Measurements from ENCODE around the gene LBP.
A peak's percentile ranks its signal among the peaks of the same experiment; 100 is the strongest.

The LBP gene

DNA sequence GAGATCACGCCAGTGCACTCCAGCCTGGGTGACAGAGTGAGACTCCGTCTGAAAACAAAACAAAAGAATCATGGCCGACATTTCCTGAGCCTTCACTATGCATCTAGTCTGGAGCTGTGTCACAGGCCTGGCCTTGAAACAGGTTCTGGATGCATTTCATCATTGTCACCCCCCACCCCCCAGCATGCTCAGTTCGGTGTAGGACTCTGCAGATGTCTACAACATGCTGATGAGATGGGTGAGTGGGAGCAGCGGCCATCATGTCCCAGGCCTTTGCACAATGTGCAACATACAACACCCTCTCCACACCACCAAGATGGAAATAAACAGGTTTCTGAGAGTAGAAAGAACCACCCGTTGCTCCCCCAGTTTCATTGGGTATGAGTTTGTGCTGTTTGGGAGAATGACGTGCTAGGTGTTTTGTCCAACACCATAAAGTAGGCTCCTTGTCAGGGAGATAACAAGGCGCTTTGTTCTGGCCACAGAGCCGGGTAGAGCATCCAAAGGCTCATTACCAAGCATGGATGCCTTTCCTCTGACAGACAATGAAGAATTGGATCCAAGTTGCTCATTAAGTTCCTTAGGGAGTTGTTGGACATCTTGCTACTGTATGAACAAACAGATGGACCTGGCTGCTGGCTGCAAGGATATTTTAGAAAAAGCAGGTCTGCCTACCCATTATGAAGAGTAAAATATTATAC lies 66.7 kb downstream of the LBP start:
- Histone ChIP-seq H3K79me2 (ENCODE audit: insufficient read depth, low read length) (no peaks in the 10 kb centered on the region), H3K27ac (ENCODE audit: low read length) (no peak overlapping the region), H3K4me1 (ENCODE audit: insufficient read depth, low read length) (no peaks in the 10 kb centered on the region), H3K9me3 (ENCODE audit: insufficient read depth, low read length, severe bottlenecking) (no peaks in the 10 kb centered on the region), H3K36me3 (ENCODE audit: insufficient read depth, low read length) (peaks cover 42% of the 10 kb centered on the region; the same call in 1 of the 2 replicates), H3K4me2 (ENCODE audit: insufficient read depth, low read length) (no peak overlapping the region), H3K4me3 (ENCODE audit: low read depth in 1 of 2, low read length in 2 of 2) (no peak overlapping the region), H2AFZ (ENCODE audit: low read depth, low read length) (no peak overlapping the region), H4K20me1 (ENCODE audit: insufficient read depth, low read length) (no peaks in the 10 kb centered on the region; the same call in 1 of the 2 replicates), H3K9ac (ENCODE audit: low read depth, low read length) (no peak overlapping the region), H3K27me3 (ENCODE audit: insufficient read depth, low read length, poor library complexity) (no peaks in the 10 kb centered on the region)
- DNase-seq (peak; percentile 2), ATAC-seq (ENCODE audit: insufficient read depth, low read depth) (no peak)
- TF ChIP-seq, protein P1, sequence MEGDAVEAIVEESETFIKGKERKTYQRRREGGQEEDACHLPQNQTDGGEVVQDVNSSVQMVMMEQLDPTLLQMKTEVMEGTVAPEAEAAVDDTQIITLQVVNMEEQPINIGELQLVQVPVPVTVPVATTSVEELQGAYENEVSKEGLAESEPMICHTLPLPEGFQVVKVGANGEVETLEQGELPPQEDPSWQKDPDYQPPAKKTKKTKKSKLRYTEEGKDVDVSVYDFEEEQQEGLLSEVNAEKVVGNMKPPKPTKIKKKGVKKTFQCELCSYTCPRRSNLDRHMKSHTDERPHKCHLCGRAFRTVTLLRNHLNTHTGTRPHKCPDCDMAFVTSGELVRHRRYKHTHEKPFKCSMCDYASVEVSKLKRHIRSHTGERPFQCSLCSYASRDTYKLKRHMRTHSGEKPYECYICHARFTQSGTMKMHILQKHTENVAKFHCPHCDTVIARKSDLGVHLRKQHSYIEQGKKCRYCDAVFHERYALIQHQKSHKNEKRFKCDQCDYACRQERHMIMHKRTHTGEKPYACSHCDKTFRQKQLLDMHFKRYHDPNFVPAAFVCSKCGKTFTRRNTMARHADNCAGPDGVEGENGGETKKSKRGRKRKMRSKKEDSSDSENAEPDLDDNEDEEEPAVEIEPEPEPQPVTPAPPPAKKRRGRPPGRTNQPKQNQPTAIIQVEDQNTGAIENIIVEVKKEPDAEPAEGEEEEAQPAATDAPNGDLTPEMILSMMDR (IDR thresholded peaks at IDR 0.05; ENCODE audit: borderline replicate concordance, extremely low read depth, low read length, poor library complexity, severe bottlenecking): no peak
- TF ChIP-seq EZH2 (IDR thresholded peaks at IDR 0.05; ENCODE audit: borderline replicate concordance, low read depth, low read length, severe bottlenecking): no peak

- ATAC-seq (ENCODE audit: insufficient read depth, low read depth): no peak
- no peaks in the 10 kb centered on the region for H3K27me3 ChIP-seq (ENCODE audit: insufficient read depth, low read length, poor library complexity)
- no peak for TF ChIP-seq EZH2 (IDR thresholded peaks at IDR 0.05; ENCODE audit: borderline replicate concordance, low read depth, low read length, severe bottlenecking)
- TF ChIP-seq, protein P1 (IDR thresholded peaks at IDR 0.05; ENCODE audit: borderline replicate concordance, extremely low read depth, low read length, poor library complexity, severe bottlenecking): no peak
Observed at GRCh38 chr20:38414769-38415450, 68.6 kb downstream of the LBP start.

GRCh38 chr20:38418509-38419204 lies 72.4 kb downstream of the LBP start:
- no peak overlapping the region for H3K4me2 ChIP-seq (ENCODE audit: insufficient read depth, low read length)
- H4K20me1 ChIP-seq (ENCODE audit: insufficient read depth, low read length): peaks cover 46% of the 10 kb centered on the region
- no peaks in the 10 kb centered on the region for H3K9me3 ChIP-seq (ENCODE audit: insufficient read depth, low read length, severe bottlenecking)
- peaks cover 18% of the 10 kb centered on the region; the same call in 1 of the 2 replicates for H3K79me2 ChIP-seq (ENCODE audit: insufficient read depth, low read length)
- H3K9ac ChIP-seq (ENCODE audit: low read depth, low read length): no peak overlapping the region
- peaks cover 78% of the 10 kb centered on the region for H3K36me3 ChIP-seq (ENCODE audit: insufficient read depth, low read length)
- ATAC-seq (ENCODE audit: insufficient read depth, low read depth): peak; percentile 26
- TF ChIP-seq, protein P1 (IDR thresholded peaks at IDR 0.05; ENCODE audit: borderline replicate concordance, extremely low read depth, low read length, poor library complexity, severe bottlenecking): no peak
- no peak for TF ChIP-seq EZH2 (IDR thresholded peaks at IDR 0.05; ENCODE audit: borderline replicate concordance, low read depth, low read length, severe bottlenecking)
- H3K27ac ChIP-seq (ENCODE audit: low read length): no peak overlapping the region
- no peak overlapping the region for H3K4me3 ChIP-seq (ENCODE audit: low read depth in 1 of 2, low read length in 2 of 2)
- DNase-seq: no peak
- no peak overlapping the region for H2AFZ ChIP-seq (ENCODE audit: low read depth, low read length)
- no peaks in the 10 kb centered on the region for H3K4me1 ChIP-seq (ENCODE audit: insufficient read depth, low read length)
- no peaks in the 10 kb centered on the region for H3K27me3 ChIP-seq (ENCODE audit: insufficient read depth, low read length, poor library complexity)

More at GRCh38 chr20:38414769-38415450, 68.6 kb downstream of the LBP start:
- Histone ChIP-seq H3K4me3 (ENCODE audit: low read depth in 1 of 2, low read length in 2 of 2) (no peak overlapping the region), H3K79me2 (ENCODE audit: insufficient read depth, low read length) (no peaks in the 10 kb centered on the region), H3K9me3 (ENCODE audit: insufficient read depth, low read length, severe bottlenecking) (no peaks in the 10 kb centered on the region), H3K4me1 (ENCODE audit: insufficient read depth, low read length) (no peaks in the 10 kb centered on the region), H3K27ac (ENCODE audit: low read length) (no peak overlapping the region), H2AFZ (ENCODE audit: low read depth, low read length) (no peak overlapping the region), H4K20me1 (ENCODE audit: insufficient read depth, low read length) (peaks cover 9% of the 10 kb centered on the region; the same call in 1 of the 2 replicates), H3K9ac (ENCODE audit: low read depth, low read length) (no peak overlapping the region), H3K4me2 (ENCODE audit: insufficient read depth, low read length) (no peak overlapping the region), H3K36me3 (ENCODE audit: insufficient read depth, low read length) (peaks cover 56% of the 10 kb centered on the region)
- DNase-seq: peak; percentile 4

Measured in DND-41 (cell line).